K562 (cell line): ENCODE data around the gene ARHGAP22. TPM values are rescaled to one million over a fixed set of nuclear protein-coding genes. Genes with fewer than 3 reads are reported as not detected.

Experiments
- ARID3B ChIP-seq: fragments of 250-450 bp; sonication (Bioruptor Pico); IDR thresholded peaks from 2 replicates; pipeline ENCODE4 v1.4.0; 2020; ENCODE audit warnings: borderline replicate concordance
- CEBPB ChIP-seq: fragments of 450-650 bp; IDR thresholded peaks from 2 replicates; pipeline ENCODE4 v1.6.1; 2016; ENCODE audit warnings: missing genetic modification characterization, missing compliant biosample characterization
- HIVEP1 ChIP-seq: fragments of 250-450 bp; sonication (Bioruptor Pico); IDR thresholded peaks from 2 replicates; pipeline ENCODE4 v1.4.0; 2020; ENCODE audit warnings: mild to moderate bottlenecking
- KAT7 ChIP-seq: sonication (generic); formaldehyde crosslinking; IDR thresholded peaks from 2 replicates; pipeline ENCODE4 v1.8.0; 2022; ENCODE audit warnings: missing genetic modification reagents, mild to moderate bottlenecking, borderline replicate concordance
- MEIS2 ChIP-seq: fragments of 450-650 bp; IDR thresholded peaks from 2 replicates; pipeline ENCODE4 v1.6.1; 2014; ENCODE audit warnings: mild to moderate bottlenecking; ENCODE audit not compliant: partially characterized antibody
- NCOA4 ChIP-seq: fragments of 450-650 bp; IDR thresholded peaks from 2 replicates; pipeline ENCODE4 v1.6.1; 2018; ENCODE audit warnings: mild to moderate bottlenecking; ENCODE audit not compliant: partially characterized antibody
- PBX2 ChIP-seq, 2 experiments: IDR thresholded peaks in 1 of 2; conservative IDR thresholded peaks in 1 of 2; 2 replicates each; pipeline ENCODE4 v1.6.1; 2016; ENCODE audit warnings: low read depth in 2 of 2, mild to moderate bottlenecking in 1 of 2, missing compliant biosample characterization in 1 of 2, missing genetic modification characterization in 1 of 2, moderate library complexity in 1 of 2
- SMARCA4 ChIP-seq: fragments of 450-650 bp; IDR thresholded peaks from 2 replicates; pipeline ENCODE4 v1.6.1; 2016
- STAT6 ChIP-seq: sonication (generic); formaldehyde crosslinking; IDR thresholded peaks from 2 replicates; pipeline ENCODE4 v1.8.1; 2023; ENCODE audit warnings: mild to moderate bottlenecking, missing genetic modification reagents
- ZNF780A ChIP-seq: fragments of 250-450 bp; sonication (Bioruptor Pico); IDR thresholded peaks from 2 replicates; pipeline ENCODE4 v1.5.0; 2021; ENCODE audit warnings: mild to moderate bottlenecking
- polyA plus RNA-seq, 8 experiments: library from polyadenylated mRNA; depleted of rRNA in 4 of 8; stranded (reverse) in 5 of 8; unstranded in 3 of 8; fragments of >200 nt; fragmentation: Nextera tagmentation in 2 of 8; fragmentation: Illumina TruSeq in 1 of 8; extraction: Ambion mirVana in 2 of 8; extraction: Trizol in 1 of 8; gene quantifications; 2 replicates each; pipeline versions ENCODE4 v1.2.1 to v1.2.3, GENCODE V29; 2011 to 2014; ENCODE audit warnings: inconsistent platforms in 1 of 8, missing spikeins in 1 of 8
- total RNA-seq, 7 experiments: library from RNA; depleted of rRNA in 6 of 7; stranded (reverse); fragments of >200 nt in 6 of 7; fragmentation: Illumina TruSeq in 2 of 7; extraction: Trizol in 2 of 7; gene quantifications; 2 replicates each; pipeline versions ENCODE4 v1.2.1 to v1.2.3, GENCODE V29; 2011 to 2021; ENCODE audit warnings: low replicate concordance in 1 of 7
- TF ChIP-seq, protein P1 (sequence below), 2 experiments: fragments of 200-800 bp in 1 of 2; sonication (Bioruptor generic) in 1 of 2; sonication (generic) in 1 of 2; formaldehyde crosslinking in 1 of 2; IDR thresholded peaks in 1 of 2; conservative IDR thresholded peaks in 1 of 2; 2 replicates each; pipeline versions ENCODE4 v1.5.0 to v1.6.1; 2016 to 2020; ENCODE audit warnings: missing compliant biosample characterization in 1 of 2, missing genetic modification characterization in 1 of 2, missing genetic modification reagents in 1 of 2
- TF ChIP-seq, protein P2 (sequence below): IDR thresholded peaks from 2 replicates; pipeline ENCODE4 v1.6.1; 2016; ENCODE audit warnings: missing genetic modification characterization, missing compliant biosample characterization

The ARHGAP22 gene
- total and polyA plus RNA-seq, 9 of the 15 experiments (the other 6 are each of a cell fraction or from before 2014, with no cell fraction given) = 1.3 to 28.1 (median 12.7) TPM

DNA sequence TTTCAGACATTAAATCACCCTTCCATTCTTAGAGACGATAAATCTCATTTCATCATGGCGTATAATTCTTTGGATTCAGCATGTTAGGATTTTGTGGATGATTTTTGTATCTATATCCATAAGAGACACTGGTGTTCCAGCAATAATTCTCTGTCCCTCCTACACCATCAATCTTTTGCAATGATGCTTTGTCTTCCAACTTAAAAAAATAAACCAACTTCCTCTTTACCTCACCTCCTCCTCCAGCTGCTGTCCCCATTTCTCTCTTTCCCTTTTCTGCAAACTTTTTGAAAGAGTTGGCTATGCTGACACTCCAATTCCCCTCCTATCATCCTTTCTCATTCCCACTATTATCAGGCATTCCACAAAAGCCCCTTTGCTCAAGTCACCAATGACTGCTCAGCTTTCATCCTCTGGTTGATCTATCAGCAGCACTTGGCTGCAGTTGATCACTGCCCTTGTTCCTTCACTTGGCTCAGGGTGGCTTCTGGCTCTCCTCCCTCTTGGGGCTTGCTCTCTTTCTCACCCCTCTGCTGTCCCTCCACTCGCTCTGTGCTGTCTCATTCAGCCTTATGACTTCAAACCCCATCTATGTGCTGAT, 130.0 kb downstream of the ARHGAP22 start (continued):
- TF ChIP-seq STAT6 (CRISPR knock-in tag) (no peak), KAT7 (CRISPR knock-in tag) (no peak), PBX2 (CRISPR knock-in tag; IDR thresholded peaks at IDR 0.05; ENCODE audit: low read depth) (no peak), PBX2 (tag; conservative IDR thresholded peaks at IDR 0.05; ENCODE audit: low read depth) (peak; percentile 88), HIVEP1 (CRISPR knock-in tag) (no peak), CEBPB (tag) (peak; percentile 28; the same call in 1 of the 2 replicates), ARID3B (CRISPR knock-in tag) (no peak), SMARCA4 (peak; percentile 42; the same call in 1 of the 2 replicates), MEIS2 (peak; percentile 87), NCOA4 (peak; percentile 73), ZNF780A (no peak)
- TF ChIP-seq, protein P1, sequence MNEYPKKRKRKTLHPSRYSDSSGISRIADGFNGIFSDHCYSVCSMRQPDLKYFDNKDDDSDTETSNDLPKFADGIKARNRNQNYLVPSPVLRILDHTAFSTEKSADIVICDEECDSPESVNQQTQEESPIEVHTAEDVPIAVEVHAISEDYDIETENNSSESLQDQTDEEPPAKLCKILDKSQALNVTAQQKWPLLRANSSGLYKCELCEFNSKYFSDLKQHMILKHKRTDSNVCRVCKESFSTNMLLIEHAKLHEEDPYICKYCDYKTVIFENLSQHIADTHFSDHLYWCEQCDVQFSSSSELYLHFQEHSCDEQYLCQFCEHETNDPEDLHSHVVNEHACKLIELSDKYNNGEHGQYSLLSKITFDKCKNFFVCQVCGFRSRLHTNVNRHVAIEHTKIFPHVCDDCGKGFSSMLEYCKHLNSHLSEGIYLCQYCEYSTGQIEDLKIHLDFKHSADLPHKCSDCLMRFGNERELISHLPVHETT (CRISPR knock-in tag; conservative IDR thresholded peaks at IDR 0.05 in 1 of 2, IDR thresholded peaks at IDR 0.05 in 1 of 2) = 0 out of 4 replicates have a peak, but pooled peaks of 1 of the 2 experiments have one; percentile 21
- TF ChIP-seq, protein P2, sequence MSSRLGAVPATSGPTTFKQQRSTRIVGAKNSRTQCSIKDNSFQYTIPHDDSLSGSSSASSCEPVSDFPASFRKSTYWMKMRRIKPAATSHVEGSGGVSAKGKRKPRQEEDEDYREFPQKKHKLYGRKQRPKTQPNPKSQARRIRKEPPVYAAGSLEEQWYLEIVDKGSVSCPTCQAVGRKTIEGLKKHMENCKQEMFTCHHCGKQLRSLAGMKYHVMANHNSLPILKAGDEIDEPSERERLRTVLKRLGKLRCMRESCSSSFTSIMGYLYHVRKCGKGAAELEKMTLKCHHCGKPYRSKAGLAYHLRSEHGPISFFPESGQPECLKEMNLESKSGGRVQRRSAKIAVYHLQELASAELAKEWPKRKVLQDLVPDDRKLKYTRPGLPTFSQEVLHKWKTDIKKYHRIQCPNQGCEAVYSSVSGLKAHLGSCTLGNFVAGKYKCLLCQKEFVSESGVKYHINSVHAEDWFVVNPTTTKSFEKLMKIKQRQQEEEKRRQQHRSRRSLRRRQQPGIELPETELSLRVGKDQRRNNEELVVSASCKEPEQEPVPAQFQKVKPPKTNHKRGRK (tag) = no peak
